Measurements from ENCODE around the gene ADAMTS15.

The ADAMTS15 gene

DNA sequence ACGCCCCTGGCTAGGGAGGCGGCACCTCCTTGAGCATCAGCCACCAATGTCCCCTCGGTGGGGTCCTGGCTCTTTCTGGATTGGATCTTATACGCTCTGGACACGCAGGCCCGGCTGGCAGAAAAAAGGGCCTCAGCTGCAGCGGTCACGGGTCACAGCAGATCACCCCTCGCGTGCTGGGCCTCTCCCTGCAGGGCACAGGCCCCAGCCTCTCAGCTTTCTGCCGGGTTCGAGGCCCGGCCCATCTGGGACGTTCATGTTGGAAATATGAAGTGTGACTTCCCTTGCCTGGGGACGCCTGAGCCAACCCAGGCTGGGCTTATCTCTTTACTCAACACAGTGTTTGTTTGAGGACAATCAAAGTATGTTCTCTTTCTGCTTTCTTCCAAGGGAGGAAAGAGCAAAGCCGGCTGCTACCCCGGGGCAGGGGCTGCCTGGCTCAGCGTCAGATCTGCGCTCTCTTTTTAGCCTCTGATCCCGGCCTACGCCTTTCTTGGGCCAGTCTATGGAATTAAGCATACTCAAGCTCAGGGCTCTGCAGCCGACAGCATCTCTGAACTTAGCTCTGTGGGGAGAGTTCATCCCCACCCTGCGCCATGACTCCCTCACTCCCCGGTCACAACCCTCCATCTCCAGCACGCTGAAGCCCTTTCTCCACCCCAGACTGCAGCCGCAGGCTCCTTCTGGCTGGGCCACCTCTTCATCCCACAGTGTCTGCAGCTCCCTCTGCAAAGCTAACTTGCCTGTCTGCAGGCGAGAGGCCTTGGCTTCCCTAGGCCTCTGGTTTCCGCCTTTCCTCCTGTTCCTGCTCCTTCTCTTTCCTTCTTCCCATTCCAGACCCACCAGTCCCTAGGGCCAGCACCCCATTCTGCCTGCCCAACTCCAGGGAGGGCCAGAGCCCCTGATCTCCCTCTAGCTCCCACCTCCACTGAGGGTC lies 38.8 kb downstream of the ADAMTS15 start:
- DNase-seq: no peak
- in situ Hi-C loops (cut with HindIII; ENCODE audit: low pct_ligation_motif_present, low pct_unique_long_range_greater_than_20kb, low sequenced_read_pairs): no loop called here

DNA sequence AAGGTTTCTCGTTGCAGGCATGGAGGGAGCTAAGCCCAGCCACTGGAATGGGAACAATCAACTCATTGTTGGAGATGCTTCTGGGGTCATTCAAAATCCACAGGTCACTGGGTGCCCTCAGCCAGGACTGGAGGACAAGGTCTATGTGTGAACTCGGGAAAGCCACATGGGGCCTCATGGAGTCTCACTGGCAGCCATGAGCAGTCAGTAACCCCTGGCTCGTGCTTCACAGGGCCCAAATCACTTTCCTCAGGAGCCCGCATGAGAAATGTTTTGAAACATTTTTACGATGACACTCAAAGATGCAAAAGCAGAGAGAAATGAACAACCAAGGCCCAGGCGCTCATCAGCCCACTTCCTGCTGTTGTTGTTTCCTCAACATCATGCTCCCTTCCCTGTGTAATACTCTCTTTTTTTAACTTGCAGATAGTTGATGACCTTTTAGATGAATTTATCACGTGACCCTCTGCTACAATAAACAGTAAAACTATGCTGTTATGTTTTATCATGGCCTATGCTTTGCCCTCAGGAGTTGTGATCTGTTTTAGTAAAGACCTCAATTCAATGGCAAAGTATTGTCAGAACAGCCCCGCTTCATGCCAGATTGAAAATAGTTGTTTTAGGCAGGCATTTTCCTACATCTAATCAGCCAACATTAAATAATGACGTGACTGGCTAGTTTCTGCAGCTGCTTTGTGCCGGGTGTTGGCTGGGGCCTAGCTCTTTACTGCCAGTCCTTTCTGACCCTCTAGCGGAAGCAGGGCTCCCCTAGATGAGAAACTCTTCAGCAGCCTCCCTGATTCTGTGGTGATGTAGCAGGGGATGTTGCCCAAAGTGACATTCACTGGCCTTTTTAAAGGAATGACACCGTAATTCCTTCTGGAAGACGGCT lies 39.7 kb downstream of the ADAMTS15 start:
- in situ Hi-C loops (cut with HindIII; ENCODE audit: low pct_ligation_motif_present, low pct_unique_long_range_greater_than_20kb, low sequenced_read_pairs): no loop called here
- no peak for DNase-seq

DNA sequence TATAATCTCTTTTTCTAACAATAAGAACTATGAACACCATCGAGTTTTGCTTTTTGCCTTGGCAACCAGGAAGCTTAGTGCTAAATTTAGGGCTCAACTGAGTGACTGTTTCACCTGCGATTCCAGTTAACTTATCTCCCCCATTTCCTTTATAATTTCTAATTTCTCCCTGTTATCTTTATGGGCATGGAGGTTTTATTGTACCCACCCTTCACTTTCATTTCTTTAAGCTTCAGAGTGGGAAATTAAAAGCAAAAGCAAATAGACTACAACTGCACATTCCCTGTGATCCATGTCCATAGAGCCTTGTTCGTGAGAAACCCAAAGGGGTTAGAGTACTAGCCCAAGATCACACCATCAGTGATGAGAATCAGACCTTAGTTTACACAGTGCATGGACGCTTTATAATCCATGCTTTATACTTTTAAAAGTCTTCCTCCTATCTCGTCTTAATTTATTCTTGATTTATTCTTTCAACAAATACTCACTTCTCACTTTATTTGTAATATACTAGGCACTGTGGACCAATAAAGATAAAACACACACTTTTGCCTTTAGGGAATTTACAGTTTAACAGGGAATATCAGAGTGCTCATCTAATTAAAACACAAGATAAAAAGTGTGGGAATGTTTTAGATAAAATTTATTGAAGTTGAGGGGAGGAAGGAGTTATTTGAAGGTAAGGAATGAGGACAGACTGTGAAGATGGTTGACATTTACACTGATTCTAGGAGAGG lies 40.6 kb downstream of the ADAMTS15 start:
- no peak for DNase-seq
- in situ Hi-C loops (cut with HindIII; ENCODE audit: low pct_ligation_motif_present, low pct_unique_long_range_greater_than_20kb, low sequenced_read_pairs): no loop called here

DNA sequence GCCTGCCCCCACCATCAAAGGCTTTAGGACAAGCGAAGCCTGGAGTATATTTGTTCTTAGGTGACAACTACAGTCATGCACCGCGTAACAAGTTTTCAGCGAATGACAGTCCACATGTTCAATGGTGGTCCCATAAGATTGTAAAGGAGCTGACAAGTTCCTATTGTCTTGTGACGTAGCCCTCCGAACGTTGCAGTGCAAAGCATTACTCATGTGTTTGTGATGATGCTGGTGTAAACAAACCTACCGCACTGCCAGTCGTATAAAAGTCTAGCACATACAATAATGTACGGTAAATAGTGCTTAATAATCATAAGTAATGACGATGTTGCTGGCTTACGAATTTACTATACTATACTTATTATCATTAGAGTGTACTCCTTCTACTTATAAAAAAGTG lies 41.3 kb downstream of the ADAMTS15 start:
- in situ Hi-C loops (cut with HindIII; ENCODE audit: low pct_ligation_motif_present, low pct_unique_long_range_greater_than_20kb, low sequenced_read_pairs): no loop called here
- no peak for DNase-seq

DNA sequence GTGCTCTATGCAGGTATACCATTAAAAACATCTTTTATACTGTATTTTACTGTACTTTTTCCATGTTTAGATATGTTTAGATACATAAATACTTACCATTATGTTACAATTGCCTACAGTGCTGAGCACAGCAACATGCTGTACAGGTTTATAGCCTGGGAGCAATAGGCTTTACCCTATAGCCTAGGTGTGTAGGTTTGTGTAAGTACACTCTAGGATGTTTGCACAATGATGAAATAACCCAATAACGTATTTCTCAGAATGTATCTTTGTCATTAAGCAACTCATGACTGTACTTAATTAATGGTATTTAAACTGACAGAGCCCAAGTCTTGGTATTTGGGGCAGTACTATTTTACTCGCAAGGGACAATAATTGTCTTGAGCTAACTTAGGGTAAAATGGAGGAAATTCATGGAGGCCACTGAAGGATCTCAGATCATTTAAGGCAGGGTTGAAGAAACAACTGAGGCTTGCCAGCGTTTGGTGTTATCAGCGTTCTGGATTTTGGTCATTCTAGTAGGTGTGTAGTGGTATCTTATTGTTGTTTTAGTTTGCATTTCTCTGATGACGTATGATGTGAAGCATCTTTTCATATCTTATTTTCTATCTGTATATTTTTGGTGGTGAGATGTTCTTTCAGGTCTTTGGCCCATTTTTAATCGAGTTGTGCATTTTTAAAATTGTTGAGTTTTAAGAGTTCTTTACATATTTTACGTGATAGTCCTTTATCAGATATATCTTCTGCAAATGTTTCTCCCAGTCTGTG lies 42.4 kb downstream of the ADAMTS15 start:
- in situ Hi-C loops (cut with HindIII; ENCODE audit: low pct_ligation_motif_present, low pct_unique_long_range_greater_than_20kb, low sequenced_read_pairs): no loop called here
- DNase-seq: no peak

DNA sequence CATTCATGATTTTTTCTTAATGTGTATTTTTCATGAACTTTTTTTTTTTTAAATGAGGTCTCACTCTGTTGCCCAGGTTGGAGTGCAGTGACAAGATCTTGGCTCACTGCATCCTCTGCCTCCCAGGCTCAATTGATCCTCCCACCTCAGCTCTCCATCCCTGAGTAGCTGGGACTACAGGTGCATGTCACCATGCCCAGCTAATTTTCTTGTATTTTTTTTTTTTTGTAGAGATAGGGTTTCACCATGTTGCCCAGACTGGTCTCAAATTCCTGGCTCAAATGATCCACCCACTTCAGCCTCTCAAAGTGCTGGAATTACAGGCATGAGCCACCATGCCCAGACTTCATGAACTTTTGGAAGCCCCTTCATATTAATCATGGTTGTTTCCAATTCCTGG lies 49.7 kb downstream of the ADAMTS15 start:
- in situ Hi-C loops (cut with HindIII; ENCODE audit: low pct_ligation_motif_present, low pct_unique_long_range_greater_than_20kb, low sequenced_read_pairs): no loop called here
- DNase-seq: no peak

DNA sequence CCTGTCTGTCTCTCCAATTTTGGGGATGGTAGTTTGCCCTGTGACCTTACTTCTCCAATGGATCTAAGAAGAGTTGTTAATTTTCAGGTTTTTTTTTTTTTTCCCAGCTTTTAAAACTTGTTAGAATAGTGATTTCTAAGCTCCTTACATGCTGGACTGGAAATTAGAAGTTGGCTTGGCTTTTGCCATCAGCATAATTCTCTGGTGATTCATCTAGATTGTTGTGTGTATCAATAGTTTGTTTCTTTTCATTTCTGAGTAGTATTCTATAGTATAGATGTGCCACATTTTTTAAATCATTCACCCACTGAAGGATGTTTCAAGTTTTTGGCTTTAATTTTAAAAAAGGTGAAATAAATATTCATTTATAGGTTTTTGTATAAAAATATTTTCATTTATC lies 51.4 kb downstream of the ADAMTS15 start:
- in situ Hi-C loops (cut with HindIII; ENCODE audit: low pct_ligation_motif_present, low pct_unique_long_range_greater_than_20kb, low sequenced_read_pairs): no loop called here

DNA sequence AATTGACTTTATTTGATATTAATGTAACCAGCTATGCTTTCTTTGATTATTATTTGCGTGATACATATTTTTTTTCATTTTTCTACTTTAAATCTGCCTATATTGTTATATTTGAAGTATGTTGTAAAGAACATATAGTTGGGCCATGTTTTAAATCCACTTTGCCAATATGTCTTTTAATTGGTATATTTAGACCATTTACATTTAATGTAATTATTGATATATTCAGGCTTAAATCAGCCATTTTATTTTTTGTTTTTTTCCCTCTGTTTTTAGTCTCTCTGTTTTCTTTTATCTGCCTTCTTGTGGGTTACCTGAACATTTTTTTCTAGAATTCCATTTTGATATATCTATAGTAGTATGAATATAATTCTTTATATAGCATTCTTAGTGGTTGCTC lies 55.9 kb downstream of the ADAMTS15 start:
- in situ Hi-C loops (cut with HindIII; ENCODE audit: low pct_ligation_motif_present, low pct_unique_long_range_greater_than_20kb, low sequenced_read_pairs): no loop called here
- DNase-seq: no peak

More for the DNA sequence above, 51.4 kb downstream of the ADAMTS15 start:
- DNase-seq: no peak

DNA sequence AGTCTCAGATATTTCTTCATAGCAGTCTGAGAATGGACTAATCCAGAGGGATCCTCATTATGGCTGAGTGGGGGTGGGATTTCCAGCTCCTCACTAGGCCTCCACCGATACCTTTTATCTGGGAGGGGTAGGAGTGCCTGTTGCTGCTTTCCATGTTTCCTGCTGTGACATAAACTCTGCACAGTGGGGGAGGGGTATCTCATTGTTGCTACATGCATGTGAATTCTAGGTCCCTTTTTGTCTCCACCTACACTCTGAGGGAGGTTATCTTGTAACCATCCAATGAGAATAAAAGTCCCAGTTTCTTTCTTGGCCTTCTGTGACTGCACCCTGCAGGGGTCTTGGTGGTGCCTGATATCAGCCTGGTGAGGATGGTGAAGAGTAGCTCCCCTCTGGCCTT lies 60.5 kb downstream of the ADAMTS15 start:
- no peak for DNase-seq
- in situ Hi-C loops (cut with HindIII; ENCODE audit: low pct_ligation_motif_present, low pct_unique_long_range_greater_than_20kb, low sequenced_read_pairs): no loop called here

DNA sequence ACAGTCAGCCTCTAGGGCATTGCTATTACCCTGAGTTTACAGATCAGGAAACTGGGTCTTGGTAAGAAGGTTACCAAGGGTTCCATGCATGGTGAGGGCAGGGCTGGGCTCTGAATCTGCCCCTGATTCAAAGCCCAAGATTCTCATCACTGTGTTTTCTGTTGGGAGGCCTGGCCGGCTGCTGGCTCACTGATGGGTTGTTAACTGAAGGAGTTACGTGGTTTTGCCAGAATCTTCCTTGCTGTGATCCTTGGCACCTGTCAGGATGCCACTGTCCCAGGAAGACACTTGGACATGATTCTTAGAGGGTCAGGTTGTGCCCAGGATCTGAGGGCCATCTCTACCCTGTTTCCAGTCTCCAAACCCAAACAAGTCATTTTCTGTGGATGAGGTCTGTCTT lies 61.5 kb downstream of the ADAMTS15 start:
- in situ Hi-C loops (cut with HindIII; ENCODE audit: low pct_ligation_motif_present, low pct_unique_long_range_greater_than_20kb, low sequenced_read_pairs): no loop called here

DNA sequence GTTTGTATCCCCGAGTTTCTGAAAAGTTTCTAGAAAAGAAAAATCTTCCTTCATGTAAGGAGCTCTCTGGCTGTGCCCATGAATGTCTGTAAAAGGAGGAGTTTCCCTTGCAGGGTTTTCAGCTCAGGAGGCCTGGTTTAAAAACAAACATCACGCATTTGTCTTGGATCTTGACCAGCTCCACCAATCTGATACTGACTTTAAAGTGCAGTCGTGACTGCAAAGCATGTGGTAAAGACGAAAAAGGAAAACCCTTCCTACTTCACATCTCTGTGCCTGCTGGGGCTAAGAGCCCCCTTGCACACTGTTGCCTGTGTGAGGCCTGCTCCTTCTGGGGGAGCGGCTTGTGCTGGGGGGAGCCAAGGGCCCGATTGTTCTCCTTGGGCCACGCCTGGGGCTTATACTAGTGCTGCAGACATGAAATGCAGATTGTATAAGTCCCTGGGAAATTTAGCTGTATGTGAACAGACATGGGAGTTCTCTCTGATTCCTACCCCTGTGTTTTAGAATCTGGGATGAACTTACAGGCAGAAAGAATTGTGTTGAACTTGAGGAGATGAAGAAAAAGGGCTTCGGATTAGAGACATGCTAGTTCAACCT lies 62.1 kb downstream of the ADAMTS15 start:
- in situ Hi-C loops (cut with HindIII; ENCODE audit: low pct_ligation_motif_present, low pct_unique_long_range_greater_than_20kb, low sequenced_read_pairs): no loop called here
- DNase-seq: no peak

More for the DNA sequence above, 61.5 kb downstream of the ADAMTS15 start:
- no peak for DNase-seq

DNA sequence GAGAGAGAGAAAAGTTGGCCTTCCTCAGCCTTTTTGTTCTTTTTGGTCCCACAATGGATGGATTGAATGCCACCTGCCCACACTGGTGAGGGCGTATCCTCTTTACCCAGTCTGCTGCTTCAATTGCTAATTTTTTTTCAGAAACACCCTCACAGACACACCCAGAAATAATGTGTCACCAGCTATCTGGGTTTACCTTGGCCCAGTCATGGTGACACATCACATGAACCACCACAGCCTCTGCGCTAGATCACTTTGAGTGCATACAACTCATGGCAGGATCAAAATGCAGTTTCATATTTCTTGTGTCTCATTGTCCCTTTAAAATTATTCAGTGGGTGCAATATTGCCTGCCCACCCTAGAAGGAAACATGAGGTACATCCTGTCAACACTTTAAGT lies 63.3 kb downstream of the ADAMTS15 start:
- in situ Hi-C loops (cut with HindIII; ENCODE audit: low pct_ligation_motif_present, low pct_unique_long_range_greater_than_20kb, low sequenced_read_pairs): no loop called here
- no peak for DNase-seq

DNA sequence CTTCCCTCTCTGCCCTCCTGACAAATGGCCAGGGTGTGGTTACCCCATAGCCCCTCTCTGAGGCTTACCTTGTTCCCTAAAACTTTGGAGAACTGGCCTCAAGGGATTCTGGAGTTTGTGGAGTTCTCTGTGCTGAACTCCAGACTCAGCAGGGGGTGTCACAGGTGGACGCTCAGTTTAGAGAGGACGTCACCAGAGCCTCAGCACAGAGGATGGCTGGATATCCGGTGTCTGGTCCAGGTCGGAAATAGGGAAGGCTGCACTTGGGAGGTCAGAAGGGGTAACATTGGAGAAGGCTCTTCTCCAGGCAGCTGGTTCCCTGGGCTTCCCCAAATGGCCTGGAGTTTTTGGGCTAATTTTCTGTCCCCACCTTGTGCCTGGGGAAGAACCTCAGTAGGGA lies 64.2 kb downstream of the ADAMTS15 start:
- in situ Hi-C loops (cut with HindIII; ENCODE audit: low pct_ligation_motif_present, low pct_unique_long_range_greater_than_20kb, low sequenced_read_pairs): no loop called here
- DNase-seq: no peak

DNA sequence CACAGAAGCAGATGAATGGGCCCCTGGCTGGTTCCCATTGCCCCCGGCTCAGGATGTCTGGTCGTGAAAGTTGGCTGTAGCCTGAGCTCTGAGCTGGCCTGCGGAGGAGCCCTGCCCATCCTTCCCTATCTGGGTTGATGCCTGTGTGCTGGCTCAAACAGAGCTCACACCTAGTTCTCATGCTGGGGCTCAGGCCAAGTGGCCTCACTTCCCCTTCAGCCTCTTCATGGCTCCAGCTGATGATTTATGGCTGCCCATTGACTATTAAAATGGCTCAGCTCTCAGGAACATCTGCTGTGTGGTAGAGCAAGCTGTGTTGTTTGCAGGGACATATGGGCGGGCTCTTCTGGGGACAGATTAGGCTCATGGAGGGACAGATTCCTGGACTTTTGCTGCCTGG lies 64.7 kb downstream of the ADAMTS15 start:
- no peak for DNase-seq
- in situ Hi-C loops (cut with HindIII; ENCODE audit: low pct_ligation_motif_present, low pct_unique_long_range_greater_than_20kb, low sequenced_read_pairs): no loop called here

DNA sequence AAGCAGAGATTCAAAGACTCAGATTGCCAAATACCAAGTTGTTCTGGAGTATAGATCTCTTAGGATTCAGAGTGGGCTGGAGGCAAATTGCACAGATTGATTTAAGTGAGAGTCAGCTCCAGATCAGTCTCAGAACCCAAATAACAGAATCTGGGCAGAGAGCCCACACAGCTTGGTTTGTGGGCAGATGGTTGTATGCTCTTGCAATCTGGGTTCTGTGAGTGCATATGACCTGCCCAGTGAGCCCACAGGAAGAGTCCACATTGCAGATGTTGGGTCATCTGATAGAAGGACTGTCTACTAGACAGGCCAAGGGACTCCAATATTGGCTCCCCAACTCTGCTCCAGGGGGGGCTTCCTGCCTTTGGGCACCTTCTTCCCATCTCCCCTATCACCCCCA lies 65.9 kb downstream of the ADAMTS15 start:
- DNase-seq: no peak
- in situ Hi-C loops (cut with HindIII; ENCODE audit: low pct_ligation_motif_present, low pct_unique_long_range_greater_than_20kb, low sequenced_read_pairs): no loop called here

DNA sequence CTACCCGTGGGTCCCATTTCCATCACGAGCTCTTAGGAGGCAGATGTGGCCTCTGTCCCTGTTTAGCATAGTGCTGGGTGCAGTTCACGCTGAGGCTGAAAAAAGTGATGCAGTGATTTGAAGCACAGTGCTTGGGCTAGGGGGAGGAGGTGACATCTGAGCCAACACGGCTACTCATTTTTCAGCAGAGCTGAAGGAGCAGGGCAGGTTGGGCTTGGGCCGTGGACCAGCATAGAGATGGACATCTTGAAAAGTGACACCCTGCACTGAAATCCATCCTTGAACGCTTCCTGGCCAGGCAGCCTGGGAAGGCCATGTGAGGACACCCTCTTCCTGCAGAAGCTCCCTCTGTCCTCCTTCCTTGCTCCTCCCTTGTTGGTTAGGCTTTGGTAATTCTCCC lies 66.4 kb downstream of the ADAMTS15 start:
- in situ Hi-C loops (cut with HindIII; ENCODE audit: low pct_ligation_motif_present, low pct_unique_long_range_greater_than_20kb, low sequenced_read_pairs): no loop called here
- DNase-seq: no peak

DNA sequence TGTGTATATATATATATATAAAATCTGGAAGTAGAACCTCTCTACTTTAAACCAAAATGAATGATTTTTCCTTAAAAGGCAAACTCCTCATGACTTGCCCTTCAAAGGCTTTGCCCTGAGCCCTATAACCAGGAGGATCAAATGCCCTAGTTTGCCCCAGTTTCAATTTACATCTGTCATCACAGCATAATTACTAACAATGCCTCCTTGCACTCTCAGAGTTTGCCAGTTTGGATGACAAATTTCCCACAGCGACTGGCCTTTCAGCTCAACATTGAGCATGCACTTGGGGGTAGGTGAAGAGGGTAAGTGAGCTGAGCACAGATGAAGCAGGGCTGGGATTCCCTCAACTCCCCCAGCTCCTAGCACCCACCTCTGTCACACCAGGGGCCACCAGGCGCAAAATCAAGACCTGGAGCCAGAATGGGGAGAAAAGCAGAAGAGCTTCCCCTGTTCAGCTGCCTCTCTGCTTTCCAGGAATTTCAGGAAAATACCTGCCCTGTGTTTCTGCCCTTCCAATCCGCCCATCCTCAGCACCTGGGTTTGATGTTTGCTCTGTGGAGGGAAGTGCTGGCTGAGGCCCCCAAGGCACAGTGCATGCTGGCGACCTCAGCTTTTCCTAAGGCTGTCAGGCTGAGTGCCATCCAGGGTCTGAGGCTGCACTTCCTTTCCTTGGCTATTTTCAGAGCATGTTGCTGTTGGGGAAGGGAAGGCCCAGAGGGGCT lies 67.5 kb downstream of the ADAMTS15 start:
- no peak for DNase-seq
- in situ Hi-C loops (cut with HindIII; ENCODE audit: low pct_ligation_motif_present, low pct_unique_long_range_greater_than_20kb, low sequenced_read_pairs): no loop called here
